Stimulated activated CD8-positive, alpha-beta memory T cell treated with anti-CD3 and anti-CD28 coated beads, Interleukin-2, amount 100 ng/mL, for 1 hour (primary cell): ENCODE measurements around the gene OSBPL2.

ENCODE experiments used
- DNase-seq, 2 donors: peaks; one replicate each; pipeline ENCODE4 v3.0.0-alpha.2; 2020; ENCODE audit warnings: low read depth in 2 of 2

The OSBPL2 gene

DNA sequence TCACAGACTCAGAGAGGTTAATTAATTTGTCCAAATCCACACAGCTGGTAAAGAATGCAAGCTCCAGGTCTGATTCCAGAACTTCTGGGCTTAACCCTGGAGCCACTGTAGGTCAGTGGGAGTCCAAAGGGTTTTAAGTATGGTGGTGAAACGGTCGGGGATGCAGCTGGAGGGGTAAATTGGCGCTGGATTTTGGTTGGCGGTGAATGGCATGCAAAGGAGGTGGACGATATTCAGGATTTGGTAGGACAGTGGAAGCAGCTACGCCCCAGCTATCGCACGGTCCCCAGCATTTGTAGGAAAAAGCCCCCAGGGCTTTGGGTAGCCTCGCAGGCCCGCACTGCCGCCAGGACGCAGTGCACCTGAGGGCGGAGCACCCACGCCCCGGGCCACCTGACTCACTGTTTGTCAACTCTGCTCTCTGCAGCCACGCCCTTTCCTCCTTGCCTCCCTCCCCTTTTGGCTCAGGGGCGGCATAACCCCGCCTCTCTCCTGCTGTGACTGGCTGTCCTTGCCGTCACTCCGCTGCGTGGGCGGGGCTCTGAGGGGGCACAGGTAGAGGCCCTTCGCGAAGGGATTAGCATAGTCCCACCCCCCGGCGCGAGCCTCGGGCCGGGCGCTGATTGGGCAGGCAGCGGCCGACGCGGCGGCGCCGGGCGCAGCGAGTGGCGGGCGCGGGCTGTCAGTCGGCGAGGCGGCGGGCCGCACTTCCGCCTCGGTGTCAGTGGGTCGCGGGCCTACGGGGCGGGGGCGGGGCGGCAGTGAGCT, at the start of gene OSBPL2:
OSBPL2 (plus strand) TSS at position 721 of the 768 bp plus-strand sequence. CDS start 17,664 bp downstream, outside the sequence.
- DNase-seq = peak; percentile 100

DNA sequence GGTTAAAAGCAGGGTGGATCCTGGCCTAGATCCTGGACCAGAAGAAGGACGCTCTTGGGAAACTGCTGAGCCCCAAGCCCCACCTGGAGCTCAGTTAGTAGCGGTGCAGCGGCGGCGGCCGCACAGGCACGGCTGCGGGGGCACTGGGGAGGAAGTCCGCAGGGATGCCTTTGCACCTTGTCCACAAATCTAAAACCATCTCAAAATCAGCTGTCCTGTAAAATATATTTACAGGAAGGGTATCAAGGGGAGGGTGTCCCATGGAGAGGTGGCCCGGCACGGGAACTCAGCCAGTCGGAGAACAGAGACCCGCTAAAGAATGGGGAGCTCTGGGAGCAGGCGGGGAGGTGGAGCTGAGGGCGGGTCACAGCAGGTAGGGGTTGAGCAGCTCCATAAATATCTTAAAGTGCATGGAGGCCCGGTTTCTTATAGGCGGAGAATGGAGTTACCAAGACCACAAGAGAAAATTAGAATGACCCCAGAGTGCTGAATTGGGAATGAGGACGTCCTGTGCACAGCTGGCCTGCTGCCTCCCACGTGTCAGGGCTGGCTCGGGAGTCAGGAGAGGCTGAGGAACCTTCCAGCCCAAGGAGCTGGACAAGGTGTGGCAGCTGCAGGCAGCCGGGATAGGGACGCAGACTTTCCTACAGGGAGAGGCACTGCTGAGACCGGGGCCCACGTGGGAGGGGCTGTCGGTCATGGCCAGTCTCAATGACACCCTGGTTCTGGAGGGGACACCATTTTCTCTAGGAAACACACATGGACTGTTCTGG, 47.5 kb upstream of the OSBPL2 start:
- no peak for DNase-seq

- DNase-seq = no peak
Observed at GRCh38 chr20:62191781-62192559, 46.4 kb upstream of the OSBPL2 start.

- DNase-seq = no peak
Observed at GRCh38 chr20:62192635-62193034, 45.7 kb upstream of the OSBPL2 start.

- no peak for DNase-seq
Observed at GRCh38 chr20:62193079-62194025, 45.0 kb upstream of the OSBPL2 start.

DNA sequence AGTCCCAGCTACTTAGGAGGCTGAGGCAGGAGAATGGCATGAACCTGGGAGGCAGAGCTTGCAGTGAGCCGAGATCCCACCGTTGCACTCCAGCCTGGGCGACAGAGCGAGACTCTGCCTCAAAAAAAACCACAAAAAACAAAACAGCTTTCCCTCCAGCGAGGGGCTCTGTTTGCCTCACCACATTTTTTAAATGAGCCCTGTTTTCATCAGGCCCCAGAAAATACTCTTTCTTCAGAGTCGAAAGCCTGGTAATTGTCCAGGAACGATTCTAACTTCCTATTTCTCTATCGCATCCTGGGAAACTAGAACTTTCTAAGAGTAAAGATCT, 43.3 kb upstream of the OSBPL2 start:
- DNase-seq = no peak

DNA sequence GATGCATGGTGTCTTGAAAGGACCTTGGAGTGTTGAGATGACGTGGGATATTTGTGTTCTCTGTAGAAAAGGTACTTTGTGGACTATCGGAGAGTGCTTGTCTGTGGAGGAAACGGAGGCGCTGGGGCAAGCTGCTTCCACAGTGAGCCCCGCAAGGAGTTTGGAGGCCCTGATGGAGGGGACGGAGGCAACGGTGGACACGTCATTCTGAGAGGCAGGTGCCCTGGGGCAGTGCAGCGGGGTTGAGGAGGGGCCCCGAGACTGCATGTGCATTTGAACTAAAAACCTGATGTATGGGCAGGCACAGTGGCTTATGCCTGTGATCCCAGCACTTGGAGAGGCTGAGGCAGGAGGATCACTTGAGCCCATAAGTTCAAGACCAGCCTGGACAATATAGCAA, 42.6 kb upstream of the OSBPL2 start:
- no peak for DNase-seq

GRCh38 chr20:62196286-62196685, 42.0 kb upstream of the OSBPL2 start:
- no peak for DNase-seq

- DNase-seq = no peak
Observed at GRCh38 chr20:62197311-62197710, 41.0 kb upstream of the OSBPL2 start.

DNA sequence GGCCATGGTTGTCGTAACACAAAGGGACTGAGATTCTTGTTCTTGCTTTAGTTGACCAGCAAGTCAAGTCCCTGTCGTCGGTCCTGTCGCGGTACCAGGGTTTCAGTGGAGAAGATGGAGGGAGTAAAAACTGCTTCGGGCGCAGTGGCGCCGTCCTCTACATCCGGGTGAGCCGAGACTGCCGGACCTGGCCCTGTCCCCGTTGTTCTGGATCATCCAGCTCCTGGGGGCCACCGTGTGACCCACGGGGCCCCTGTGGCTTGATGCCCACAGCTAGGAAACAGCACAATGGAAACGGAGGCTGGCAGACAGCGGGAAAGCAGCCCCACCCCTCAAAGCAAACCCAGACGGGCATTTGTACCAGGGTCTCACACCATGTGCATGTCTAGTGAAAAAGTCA, 40.5 kb upstream of the OSBPL2 start:
- DNase-seq = no peak

DNA sequence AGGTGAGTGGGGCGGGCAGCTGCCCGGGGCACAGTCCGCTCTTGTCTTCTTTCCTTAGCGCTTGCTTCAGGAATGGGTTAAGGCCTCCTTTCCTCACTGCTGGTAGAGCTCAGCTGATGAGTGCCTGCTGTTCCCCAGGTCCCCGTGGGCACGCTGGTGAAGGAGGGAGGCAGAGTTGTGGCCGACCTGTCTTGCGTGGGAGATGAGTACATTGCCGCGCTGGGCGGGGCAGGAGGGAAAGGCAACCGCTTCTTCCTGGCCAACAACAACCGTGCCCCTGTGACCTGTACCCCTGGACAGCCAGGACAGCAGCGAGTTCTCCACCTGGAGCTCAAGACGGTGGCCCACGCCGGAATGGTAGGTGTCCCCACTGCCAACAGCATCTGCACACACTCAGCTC, 39.8 kb upstream of the OSBPL2 start:
- DNase-seq = no peak

- no peak for DNase-seq
Observed at GRCh38 chr20:62198931-62199330, 39.4 kb upstream of the OSBPL2 start.

GRCh38 chr20:62200491-62201172, 37.7 kb upstream of the OSBPL2 start:
- DNase-seq = no peak

- no peak for DNase-seq
Observed at GRCh38 chr20:62201173-62202082, 36.9 kb upstream of the OSBPL2 start.

- no peak for DNase-seq
Observed at GRCh38 chr20:62202083-62202395, 36.3 kb upstream of the OSBPL2 start.

- DNase-seq = no peak
Observed at GRCh38 chr20:62202676-62203377, 35.5 kb upstream of the OSBPL2 start.

DNA sequence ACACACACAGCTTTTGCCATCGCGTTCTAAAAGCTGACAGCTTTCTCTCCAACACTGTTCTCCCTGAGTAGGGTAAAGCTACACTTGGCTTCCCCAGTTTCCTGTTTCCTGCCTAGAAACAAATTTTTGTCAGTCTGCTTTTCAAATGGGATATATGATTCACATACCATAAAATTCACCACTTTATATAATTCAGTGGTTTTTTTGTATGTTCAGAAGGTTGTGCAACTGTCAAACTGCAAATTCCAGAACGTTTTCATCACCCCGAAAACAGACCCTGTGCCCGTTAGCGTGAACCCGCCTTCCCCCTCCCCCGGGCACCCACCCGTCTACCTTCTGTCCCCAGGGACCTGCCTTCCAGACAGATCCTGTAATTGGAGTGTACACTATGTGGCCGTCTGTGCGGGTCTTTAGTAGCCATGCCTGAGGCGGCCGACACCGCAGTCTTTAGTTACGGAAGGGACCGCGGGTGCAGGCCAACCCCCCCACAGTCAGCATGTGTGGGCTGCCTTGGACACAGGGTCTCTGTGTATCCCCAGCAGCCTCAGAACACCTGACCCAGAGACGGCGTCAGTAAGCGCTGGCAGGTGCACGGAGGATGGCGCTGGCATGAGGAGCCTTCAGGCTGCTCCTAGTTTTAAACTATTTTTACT, 34.8 kb upstream of the OSBPL2 start:
- no peak for DNase-seq

- no peak for DNase-seq
Observed at GRCh38 chr20:62205618-62206387, 32.5 kb upstream of the OSBPL2 start.
